ENCODE measurements around the gene DHRS3.

DNA sequence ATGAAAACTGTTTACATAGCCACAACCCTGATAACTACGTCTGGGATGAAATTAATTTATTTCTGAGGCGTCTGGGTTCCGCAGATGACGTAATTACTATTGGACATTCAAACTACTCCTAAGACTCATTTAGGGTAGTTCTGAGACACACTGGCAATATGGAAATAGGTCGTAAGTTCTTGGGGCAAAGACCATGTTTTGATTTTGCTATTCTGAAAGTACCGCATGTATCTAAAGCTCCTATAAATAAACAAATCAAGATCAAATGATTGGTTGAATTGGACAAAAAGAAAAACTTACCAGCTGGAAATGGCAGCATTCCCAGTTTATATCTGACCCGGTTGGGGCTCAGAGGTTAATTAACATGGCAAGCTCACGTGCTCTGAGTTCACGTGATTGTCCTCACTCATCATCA is 74.3 kb downstream of the DHRS3 start:
- TF ChIP-seq POLR2AphosphoS5 (IDR thresholded peaks at IDR 0.05) (no peak), POLR2A (IDR thresholded peaks at IDR 0.05) (no peak), EP300 (IDR thresholded peaks at IDR 0.05) (no peak)
- TF ChIP-seq, protein P1, sequence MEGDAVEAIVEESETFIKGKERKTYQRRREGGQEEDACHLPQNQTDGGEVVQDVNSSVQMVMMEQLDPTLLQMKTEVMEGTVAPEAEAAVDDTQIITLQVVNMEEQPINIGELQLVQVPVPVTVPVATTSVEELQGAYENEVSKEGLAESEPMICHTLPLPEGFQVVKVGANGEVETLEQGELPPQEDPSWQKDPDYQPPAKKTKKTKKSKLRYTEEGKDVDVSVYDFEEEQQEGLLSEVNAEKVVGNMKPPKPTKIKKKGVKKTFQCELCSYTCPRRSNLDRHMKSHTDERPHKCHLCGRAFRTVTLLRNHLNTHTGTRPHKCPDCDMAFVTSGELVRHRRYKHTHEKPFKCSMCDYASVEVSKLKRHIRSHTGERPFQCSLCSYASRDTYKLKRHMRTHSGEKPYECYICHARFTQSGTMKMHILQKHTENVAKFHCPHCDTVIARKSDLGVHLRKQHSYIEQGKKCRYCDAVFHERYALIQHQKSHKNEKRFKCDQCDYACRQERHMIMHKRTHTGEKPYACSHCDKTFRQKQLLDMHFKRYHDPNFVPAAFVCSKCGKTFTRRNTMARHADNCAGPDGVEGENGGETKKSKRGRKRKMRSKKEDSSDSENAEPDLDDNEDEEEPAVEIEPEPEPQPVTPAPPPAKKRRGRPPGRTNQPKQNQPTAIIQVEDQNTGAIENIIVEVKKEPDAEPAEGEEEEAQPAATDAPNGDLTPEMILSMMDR (IDR thresholded peaks at IDR 0.05), result no peak
